GM21717 (cell line): ENCODE measurements around the gene GRIK1.

Experiments
- ATAC-seq: cut with Tn5 transposase; IDR thresholded peaks from one replicate; pipeline ENCODE4 v1.9.1; 2021; ENCODE audit warnings: mild to moderate bottlenecking, moderate library complexity; ENCODE audit not compliant: unreplicated experiment

Gene GRIK1

GRCh38 chr21:29647353-29647781 lies 292.4 kb downstream of the GRIK1 start:
- no peak for ATAC-seq

- no peak for ATAC-seq
These were observed 293.9 kb downstream of the GRIK1 start for GRCh38 chr21:29645666-29646553.

GRCh38 chr21:29643289-29643688 lies 296.5 kb downstream of the GRIK1 start:
- ATAC-seq: no peak

- ATAC-seq: no peak
These were observed 297.1 kb downstream of the GRIK1 start for GRCh38 chr21:29642551-29643245.

- no peak for ATAC-seq
These were observed 297.9 kb downstream of the GRIK1 start for GRCh38 chr21:29641635-29642550.

- no peak for ATAC-seq
These were observed 298.7 kb downstream of the GRIK1 start for GRCh38 chr21:29641001-29641634.

GRCh38 chr21:29640080-29640508 lies 299.7 kb downstream of the GRIK1 start:
- ATAC-seq: no peak

GRCh38 chr21:29639366-29640079 lies 300.3 kb downstream of the GRIK1 start:
- ATAC-seq: no peak

GRCh38 chr21:29638761-29639327 lies 301.0 kb downstream of the GRIK1 start:
- ATAC-seq: no peak

- ATAC-seq: no peak
These were observed 301.7 kb downstream of the GRIK1 start for GRCh38 chr21:29638138-29638537.

GRCh38 chr21:29637553-29637952 lies 302.2 kb downstream of the GRIK1 start:
- no peak for ATAC-seq

GRCh38 chr21:29637134-29637533 lies 302.7 kb downstream of the GRIK1 start:
- ATAC-seq: no peak

- ATAC-seq: no peak
These were observed 305.4 kb downstream of the GRIK1 start for GRCh38 chr21:29634418-29634817.

- no peak for ATAC-seq
These were observed 306.0 kb downstream of the GRIK1 start for GRCh38 chr21:29633756-29634155.

GRCh38 chr21:29630441-29630840 lies 309.4 kb downstream of the GRIK1 start:
- no peak for ATAC-seq

- no peak for ATAC-seq
These were observed 311.9 kb downstream of the GRIK1 start for GRCh38 chr21:29627905-29628304.

- no peak for ATAC-seq
These were observed 312.9 kb downstream of the GRIK1 start for GRCh38 chr21:29626801-29627470.

- ATAC-seq: no peak
These were observed 313.8 kb downstream of the GRIK1 start for GRCh38 chr21:29625990-29626389.

- ATAC-seq: no peak
These were observed 315.0 kb downstream of the GRIK1 start for GRCh38 chr21:29624776-29625175.
